ENCODE data around the gene NLN.

GRCh38 chr5:65818592-65818991 is 96.6 kb downstream of the NLN start:
- no peak for TF ChIP-seq CTCF (IDR thresholded peaks at IDR 0.05; ENCODE audit: low read length)
- no peak for TF ChIP-seq EZH2 (optimal IDR thresholded peaks at IDR 0.05; ENCODE audit: low read depth, low read length)
- TF ChIP-seq EZH2phosphoT487 (IDR thresholded peaks at IDR 0.05; ENCODE audit: low read length): no peak
